ENCODE results near the gene NMBR.

Gene NMBR

DNA sequence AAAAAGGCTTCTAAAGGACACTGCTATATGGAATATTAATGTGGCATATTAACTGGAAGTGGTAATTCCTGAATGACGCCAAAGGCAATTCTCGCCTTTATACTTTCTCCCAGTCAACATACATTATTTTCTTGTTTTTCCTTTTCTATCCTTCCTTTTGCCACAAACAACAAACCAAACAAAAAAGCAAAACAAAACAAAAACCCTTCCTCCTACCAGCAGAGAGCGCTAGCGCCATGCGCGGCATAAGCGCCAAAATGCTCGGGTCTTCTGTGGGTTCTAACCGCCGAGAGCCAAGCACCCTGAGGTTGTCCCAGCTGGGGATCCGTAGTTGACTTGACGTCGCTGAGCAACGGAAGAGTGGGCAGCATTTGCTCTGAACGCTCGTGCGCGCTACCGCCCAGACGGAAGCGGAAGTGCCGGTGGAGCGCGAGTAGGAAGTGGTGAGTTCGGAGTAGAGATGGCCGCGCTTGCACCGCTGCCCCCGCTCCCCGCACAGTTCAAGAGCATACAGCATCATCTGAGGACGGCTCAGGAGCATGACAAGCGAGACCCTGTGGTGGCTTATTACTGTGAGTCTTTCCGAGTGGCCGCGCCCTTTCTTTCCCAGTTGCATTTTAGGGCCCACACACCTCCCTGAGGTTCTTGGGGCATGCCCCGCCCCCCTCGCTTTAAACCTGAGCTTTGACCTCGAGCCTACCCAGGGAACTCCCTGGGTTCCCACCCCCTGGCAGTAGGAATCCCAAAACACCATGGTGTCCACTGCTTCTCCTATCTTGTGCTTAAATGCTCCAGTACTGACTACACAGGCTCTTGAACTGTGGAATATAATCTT is at the start of gene NMBR, which contains the start of gene VTA1:
Gene NMBR (minus strand): TSS at position 295 of the 835 bp plus-strand sequence. CDS start 58,464 bp downstream, outside the sequence.
Gene VTA1 (plus strand): TSS at position 436 of the 835 bp plus-strand sequence. CDS start 25 bp downstream, at position 461.
- no peak within 1 kb of the TSS; the same call in 1 of the 2 replicates for H3K27ac ChIP-seq (ENCODE audit: extremely low read depth, low read depth, low read length)
- 0 out of 2 replicates have a peak, but pooled peaks cover 3% of the 10 kb centered on the region for H3K4me1 ChIP-seq (ENCODE audit: control insufficient read depth, insufficient read depth, low read length)
- H3K9me3 ChIP-seq (ENCODE audit: control insufficient read depth, insufficient read depth, low read depth, low read length) = no peaks in the 10 kb centered on the region
- ChIA-PET POLR2A (interaction anchor here (0.6 kb wide), 1 partner anchor 40 kb away, joined by 3 read pairs; no protein-coding TSS in a partner anchor), CTCF (interaction anchor here (0.6 to 3.8 kb wide), 36 partner anchors 9 to 1634 kb away, joined by 3 to 46 read pairs (median 4); no protein-coding TSS in a partner anchor)
- peak within 1 kb of the TSS; percentile 82 for H3K4me3 ChIP-seq (ENCODE audit: low read depth, low read length)
- H3K36me3 ChIP-seq (ENCODE audit: control insufficient read depth in 2 of 2, insufficient read depth in 1 of 2, low read length in 2 of 2) = peaks cover 0 to 11% of the 10 kb centered on the region in 2 experiments; a peak in 1 of 3 replicates
- TF ChIP-seq ZNF302 (tag by site-specific recombination; IDR thresholded peaks at IDR 0.05; ENCODE audit: low read depth) (no peak), ZBTB20 (tag by site-specific recombination; IDR thresholded peaks at IDR 0.05) (0 out of 2 replicates have a peak, but pooled peaks have one; percentile 24), ZNF843 (tag by site-specific recombination; IDR thresholded peaks at IDR 0.05) (peak; percentile 59; the same call in 1 of the 2 replicates), ZNF433 (tag by site-specific recombination; IDR thresholded peaks at IDR 0.05; ENCODE audit: low read depth) (no peak), SP3 (tag by site-specific recombination; IDR thresholded peaks at IDR 0.05) (peak; percentile 88), SP7 (tag by site-specific recombination; IDR thresholded peaks at IDR 0.05) (peak; percentile 86), YY2 (tag by site-specific recombination; IDR thresholded peaks at IDR 0.05) (peak; percentile 68; the same call in 1 of the 2 replicates), KLF10 (tag by site-specific recombination; IDR thresholded peaks at IDR 0.05) (0 out of 2 replicates have a peak, but pooled peaks have one; percentile 16), ZSCAN16 (tag by site-specific recombination; IDR thresholded peaks at IDR 0.05) (no peak), HOXD13 (CRISPR knock-in tag; IDR thresholded peaks at IDR 0.05; ENCODE audit: borderline replicate concordance) (no peak), ZNF830 (tag by site-specific recombination; IDR thresholded peaks at IDR 0.05; ENCODE audit: low read depth) (no peak), ZNF416 (tag by site-specific recombination; IDR thresholded peaks at IDR 0.05) (no peak), SP2 (tag by site-specific recombination; IDR thresholded peaks at IDR 0.05) (peak; percentile 87), ZNF501 (tag by site-specific recombination; IDR thresholded peaks at IDR 0.05) (peak; percentile 98), ZNF341 (tag by site-specific recombination; IDR thresholded peaks at IDR 0.05; ENCODE audit: low read depth) (peak; percentile 37; the same call in 1 of the 2 replicates), ZNF558 (tag by site-specific recombination; IDR thresholded peaks at IDR 0.05) (peak; percentile 70; the same call in 1 of the 2 replicates), ZNF138 (tag by site-specific recombination; IDR thresholded peaks at IDR 0.05; ENCODE audit: borderline replicate concordance) (no peak), KLF16 (tag by site-specific recombination; IDR thresholded peaks at IDR 0.05) (peak; percentile 88), ZBTB48 (tag by site-specific recombination; IDR thresholded peaks at IDR 0.05) (no peak; the same call in 1 of the 2 replicates), ZNF629 (tag by site-specific recombination; IDR thresholded peaks at IDR 0.05) (peak; percentile 95), ZNF16 (tag by site-specific recombination; IDR thresholded peaks at IDR 0.05; ENCODE audit: low read depth) (no peak)
- TF ChIP-seq, protein P1, sequence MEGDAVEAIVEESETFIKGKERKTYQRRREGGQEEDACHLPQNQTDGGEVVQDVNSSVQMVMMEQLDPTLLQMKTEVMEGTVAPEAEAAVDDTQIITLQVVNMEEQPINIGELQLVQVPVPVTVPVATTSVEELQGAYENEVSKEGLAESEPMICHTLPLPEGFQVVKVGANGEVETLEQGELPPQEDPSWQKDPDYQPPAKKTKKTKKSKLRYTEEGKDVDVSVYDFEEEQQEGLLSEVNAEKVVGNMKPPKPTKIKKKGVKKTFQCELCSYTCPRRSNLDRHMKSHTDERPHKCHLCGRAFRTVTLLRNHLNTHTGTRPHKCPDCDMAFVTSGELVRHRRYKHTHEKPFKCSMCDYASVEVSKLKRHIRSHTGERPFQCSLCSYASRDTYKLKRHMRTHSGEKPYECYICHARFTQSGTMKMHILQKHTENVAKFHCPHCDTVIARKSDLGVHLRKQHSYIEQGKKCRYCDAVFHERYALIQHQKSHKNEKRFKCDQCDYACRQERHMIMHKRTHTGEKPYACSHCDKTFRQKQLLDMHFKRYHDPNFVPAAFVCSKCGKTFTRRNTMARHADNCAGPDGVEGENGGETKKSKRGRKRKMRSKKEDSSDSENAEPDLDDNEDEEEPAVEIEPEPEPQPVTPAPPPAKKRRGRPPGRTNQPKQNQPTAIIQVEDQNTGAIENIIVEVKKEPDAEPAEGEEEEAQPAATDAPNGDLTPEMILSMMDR (tag by site-specific recombination; IDR thresholded peaks at IDR 0.05) = peak; percentile 97
- TF ChIP-seq, protein P2, sequence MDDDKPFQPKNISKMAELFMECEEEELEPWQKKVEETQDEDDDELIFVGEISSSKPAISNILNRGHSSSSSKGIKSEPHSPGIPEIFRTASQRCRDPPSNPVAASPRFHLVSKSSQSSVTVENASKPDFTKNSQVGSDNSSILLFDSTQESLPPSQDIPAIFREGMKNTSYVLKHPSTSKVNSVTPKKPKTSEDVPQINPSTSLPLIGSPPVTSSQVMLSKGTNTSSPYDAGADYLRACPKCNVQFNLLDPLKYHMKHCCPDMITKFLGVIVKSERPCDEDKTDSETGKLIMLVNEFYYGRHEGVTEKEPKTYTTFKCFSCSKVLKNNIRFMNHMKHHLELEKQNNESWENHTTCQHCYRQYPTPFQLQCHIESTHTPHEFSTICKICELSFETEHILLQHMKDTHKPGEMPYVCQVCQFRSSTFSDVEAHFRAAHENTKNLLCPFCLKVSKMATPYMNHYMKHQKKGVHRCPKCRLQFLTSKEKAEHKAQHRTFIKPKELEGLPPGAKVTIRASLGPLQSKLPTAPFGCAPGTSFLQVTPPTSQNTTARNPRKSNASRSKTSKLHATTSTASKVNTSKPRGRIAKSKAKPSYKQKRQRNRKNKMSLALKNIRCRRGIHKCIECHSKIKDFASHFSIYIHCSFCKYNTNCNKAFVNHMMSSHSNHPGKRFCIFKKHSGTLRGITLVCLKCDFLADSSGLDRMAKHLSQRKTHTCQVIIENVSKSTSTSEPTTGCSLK (tag by site-specific recombination; IDR thresholded peaks at IDR 0.05) = no peak
- TF ChIP-seq, protein P3, sequence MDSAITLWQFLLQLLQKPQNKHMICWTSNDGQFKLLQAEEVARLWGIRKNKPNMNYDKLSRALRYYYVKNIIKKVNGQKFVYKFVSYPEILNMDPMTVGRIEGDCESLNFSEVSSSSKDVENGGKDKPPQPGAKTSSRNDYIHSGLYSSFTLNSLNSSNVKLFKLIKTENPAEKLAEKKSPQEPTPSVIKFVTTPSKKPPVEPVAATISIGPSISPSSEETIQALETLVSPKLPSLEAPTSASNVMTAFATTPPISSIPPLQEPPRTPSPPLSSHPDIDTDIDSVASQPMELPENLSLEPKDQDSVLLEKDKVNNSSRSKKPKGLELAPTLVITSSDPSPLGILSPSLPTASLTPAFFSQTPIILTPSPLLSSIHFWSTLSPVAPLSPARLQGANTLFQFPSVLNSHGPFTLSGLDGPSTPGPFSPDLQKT (IDR thresholded peaks at IDR 0.05; ENCODE audit: borderline replicate concordance, low read depth, low read length) = 0 out of 2 replicates have a peak, but pooled peaks have one; percentile 30
- TF ChIP-seq, protein P4, sequence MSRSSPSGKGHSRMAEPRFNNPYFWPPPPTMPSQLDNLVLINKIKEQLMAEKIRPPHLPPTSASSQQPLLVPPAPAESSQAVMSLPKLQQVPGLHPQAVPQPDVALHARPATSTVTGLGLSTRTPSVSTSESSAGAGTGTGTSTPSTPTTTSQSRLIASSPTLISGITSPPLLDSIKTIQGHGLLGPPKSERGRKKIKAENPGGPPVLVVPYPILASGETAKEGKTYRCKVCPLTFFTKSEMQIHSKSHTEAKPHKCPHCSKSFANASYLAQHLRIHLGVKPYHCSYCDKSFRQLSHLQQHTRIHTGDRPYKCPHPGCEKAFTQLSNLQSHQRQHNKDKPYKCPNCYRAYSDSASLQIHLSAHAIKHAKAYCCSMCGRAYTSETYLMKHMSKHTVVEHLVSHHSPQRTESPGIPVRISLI (tag by site-specific recombination; IDR thresholded peaks at IDR 0.05) = 0 out of 2 replicates have a peak, but pooled peaks have one; percentile 57
- TF ChIP-seq, protein P5, sequence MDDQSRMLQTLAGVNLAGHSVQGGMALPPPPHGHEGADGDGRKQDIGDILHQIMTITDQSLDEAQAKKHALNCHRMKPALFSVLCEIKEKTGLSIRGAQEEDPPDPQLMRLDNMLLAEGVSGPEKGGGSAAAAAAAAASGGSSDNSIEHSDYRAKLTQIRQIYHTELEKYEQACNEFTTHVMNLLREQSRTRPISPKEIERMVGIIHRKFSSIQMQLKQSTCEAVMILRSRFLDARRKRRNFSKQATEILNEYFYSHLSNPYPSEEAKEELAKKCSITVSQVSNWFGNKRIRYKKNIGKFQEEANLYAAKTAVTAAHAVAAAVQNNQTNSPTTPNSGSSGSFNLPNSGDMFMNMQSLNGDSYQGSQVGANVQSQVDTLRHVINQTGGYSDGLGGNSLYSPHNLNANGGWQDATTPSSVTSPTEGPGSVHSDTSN (CRISPR knock-in tag; IDR thresholded peaks at IDR 0.05) = peak; percentile 64; the same call in 1 of the 2 replicates
